ENCODE measurements around the gene APOL4.

GRCh38 chr22:36235585-36235984 lies 34.0 kb upstream of the APOL4 start:
- TF ChIP-seq GATA2 (IDR thresholded peaks at IDR 0.05; ENCODE audit: low read depth, low read length) (no peak), GATA3 (IDR thresholded peaks at IDR 0.05; ENCODE audit: low read depth, low read length) (no peak)

Data from SH-SY5Y (cell line).